ENCODE data around the gene FJX1.

Gene FJX1

DNA sequence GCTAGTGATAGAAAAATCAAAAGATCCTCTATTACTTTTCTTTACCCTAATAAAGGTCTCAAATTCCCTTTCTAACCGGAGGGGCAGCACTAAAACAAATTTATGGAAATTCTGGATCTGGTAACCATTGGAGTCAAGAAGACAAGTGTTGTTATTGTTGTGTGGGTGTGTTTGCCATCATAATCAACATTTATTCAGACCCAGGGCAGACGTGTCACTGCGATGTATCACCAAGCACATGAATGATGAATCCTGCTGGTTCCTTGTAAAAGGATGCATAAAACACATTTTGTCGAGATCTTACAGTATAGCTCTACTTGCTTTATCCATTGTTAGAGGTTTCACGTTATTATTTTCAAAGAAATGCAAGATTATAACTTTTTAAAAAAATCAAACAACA is 12.1 kb upstream of the FJX1 start:
- DNase-seq (ENCODE audit: low spot score): no peak

DNA sequence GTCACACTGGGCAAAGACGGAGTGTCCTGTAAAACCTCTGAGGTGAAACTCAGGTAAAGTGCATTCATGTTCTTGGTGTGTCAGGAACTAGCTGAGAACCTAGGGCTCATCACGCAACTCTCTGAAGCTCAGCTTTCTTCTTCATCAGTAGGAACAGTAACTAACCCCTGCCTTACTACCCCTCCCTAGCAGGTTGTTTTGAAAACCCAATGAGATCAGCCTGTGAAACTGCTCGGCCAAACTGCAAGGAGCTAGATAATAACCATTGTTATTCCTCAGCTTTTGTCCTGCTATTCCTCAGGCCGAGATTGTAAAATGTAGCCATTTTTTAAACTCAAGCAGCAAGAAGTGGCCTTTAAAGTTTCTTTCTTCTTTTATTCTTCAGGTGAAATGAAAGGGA is 9.8 kb upstream of the FJX1 start:
- no peak for DNase-seq (ENCODE audit: low spot score)

DNA sequence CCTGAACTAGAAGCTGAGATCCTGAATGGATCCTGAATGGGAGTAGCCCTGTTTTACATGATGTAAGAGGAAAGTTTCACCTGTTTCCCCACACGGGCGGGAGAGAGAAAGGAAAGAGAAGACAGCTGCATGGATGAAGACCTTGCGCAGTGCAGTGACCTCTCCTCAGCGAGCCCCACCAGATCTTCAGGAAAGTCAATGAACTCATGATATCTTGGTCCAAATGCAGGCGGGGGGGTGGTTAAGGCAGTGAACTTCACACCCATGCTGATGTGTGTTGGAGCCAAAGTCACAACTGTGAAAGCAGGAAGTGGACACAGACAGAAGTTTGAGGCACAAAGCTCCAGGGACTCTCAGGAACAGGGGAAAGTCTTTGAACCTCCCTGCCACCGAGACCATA is 8.6 kb upstream of the FJX1 start:
- no peak for DNase-seq (ENCODE audit: low spot score)

DNA sequence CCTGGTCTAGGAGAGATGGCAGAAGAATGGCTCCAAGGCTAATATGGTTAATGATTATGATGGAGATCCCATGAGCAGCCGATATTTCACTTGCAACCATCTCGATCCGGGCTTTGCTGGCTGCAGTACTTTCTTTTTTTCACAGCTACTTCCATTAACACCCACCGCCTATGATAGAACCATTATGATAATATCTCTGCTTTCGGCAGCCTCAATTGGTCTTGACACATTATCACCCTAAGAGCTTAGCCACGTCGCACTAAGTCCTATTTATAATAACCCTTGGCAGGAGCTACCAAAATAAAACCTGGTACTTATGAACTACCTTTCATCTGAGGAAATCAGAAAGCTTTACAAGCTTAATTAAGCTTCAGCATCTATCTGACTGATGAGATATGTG is 7.6 kb upstream of the FJX1 start:
- no peak for DNase-seq (ENCODE audit: low spot score)

DNA sequence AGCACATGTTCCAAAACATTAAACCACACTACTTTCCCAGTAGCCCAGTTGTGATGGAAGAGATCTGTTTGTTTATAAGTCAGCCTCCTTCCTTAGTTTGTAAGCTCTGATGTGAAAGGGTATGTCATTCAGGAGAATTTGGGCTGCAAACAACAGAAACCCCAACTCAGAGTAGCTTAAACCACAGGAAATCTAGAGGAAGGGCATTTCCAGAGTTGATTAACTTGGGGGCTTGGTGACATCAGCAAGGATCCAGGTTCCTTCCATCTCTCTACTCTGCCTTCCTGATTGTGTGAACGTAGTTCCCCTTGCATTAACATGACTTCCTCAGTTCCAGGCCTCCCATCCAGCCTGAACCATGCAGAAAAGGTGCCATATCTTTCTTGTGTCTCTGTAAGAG is 6.5 kb upstream of the FJX1 start:
- DNase-seq (ENCODE audit: low spot score): no peak

DNA sequence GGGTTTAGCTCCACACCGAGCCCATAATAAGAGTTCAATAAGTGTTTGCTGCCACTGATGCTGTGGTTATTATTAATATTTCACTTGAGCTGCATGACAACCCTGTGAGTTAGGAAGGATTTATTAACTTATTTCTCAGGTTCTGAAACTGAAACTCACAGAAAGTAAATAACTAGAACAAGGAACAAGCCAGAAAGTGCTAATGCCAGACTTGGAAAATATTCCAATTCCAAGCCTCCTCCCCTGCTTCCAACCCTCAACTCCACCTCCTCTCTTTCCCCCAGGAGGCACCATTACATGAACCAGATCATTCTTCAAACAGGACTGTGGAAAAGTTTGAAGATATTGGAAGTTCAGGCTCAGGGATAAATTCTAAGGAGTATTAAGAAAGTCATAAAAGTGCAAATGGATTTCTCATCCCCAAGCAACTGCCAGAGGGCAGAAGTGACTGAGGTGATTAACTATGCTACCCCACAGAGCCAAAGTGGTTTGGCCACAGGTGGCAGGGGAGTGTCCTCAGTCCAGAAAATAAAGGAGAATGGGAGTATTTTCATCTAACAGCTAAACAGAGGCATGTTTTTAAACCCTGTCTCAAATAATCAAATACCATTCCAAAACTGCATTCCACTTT is 3.2 kb upstream of the FJX1 start:
- no peak for DNase-seq (ENCODE audit: low spot score)

DNA sequence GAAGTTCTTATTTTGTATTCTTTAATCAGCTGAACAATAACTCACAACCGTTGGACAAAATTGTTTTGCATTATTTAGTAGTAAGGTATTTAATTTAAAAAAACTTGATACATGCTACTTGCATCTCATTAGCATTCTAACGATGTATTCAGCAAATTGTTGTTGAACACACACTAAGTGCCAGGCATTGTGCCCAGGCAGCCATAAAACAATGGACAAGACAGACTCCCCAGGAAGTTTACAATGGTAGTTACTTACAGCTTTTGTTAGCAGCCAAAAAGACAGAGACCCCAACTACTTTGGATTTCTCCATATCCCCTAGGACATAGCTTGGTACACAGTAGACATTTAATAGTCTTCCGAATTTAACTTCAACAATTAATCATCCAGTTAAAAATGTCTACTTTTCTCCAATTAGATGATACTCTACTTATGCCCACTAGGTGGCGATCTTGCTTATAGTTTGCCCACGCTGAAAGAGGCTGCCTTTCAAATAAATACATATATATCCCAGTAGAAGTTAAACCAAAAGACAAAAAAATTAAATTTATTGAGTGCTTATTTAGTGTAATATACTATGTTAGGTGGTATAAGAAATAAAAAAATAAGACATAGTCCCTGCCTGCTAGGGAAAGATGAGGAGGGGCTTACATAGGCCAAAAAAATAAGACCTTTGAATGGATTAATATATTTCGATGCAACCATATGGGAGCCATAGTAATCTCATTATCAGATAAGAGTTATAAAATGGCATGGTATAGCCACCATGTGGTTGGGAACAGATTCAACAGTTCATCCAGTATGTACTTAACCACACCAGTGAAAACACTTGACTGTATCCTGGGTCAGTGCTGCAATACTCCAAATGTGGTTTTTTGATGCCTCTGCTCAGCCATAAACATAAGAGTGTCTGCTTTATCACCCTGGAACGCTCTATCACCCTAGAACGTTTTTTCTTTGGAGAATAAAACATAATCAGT is 2.0 kb upstream of the FJX1 start:
- peak; percentile 89 for DNase-seq (ENCODE audit: low spot score)

DNA sequence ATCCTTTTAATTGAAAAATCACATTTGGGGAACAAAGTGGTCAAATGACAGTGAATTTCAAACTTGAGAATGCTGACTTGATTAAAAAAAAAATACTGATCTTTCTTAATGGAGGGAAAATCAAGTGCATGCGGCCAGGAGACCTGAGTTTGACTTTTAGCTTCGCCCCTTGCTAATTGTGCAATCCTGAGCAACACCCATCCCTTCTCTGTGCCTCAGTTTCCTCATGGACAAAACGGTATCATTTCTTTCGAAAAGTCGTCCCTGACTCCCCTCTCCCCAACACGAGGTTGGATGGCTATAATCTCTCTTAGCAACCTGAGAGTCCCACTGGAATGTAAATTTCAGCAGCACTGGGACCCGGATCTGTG is 959 bp upstream of the FJX1 start:
- DNase-seq (ENCODE audit: low spot score): no peak

DNA sequence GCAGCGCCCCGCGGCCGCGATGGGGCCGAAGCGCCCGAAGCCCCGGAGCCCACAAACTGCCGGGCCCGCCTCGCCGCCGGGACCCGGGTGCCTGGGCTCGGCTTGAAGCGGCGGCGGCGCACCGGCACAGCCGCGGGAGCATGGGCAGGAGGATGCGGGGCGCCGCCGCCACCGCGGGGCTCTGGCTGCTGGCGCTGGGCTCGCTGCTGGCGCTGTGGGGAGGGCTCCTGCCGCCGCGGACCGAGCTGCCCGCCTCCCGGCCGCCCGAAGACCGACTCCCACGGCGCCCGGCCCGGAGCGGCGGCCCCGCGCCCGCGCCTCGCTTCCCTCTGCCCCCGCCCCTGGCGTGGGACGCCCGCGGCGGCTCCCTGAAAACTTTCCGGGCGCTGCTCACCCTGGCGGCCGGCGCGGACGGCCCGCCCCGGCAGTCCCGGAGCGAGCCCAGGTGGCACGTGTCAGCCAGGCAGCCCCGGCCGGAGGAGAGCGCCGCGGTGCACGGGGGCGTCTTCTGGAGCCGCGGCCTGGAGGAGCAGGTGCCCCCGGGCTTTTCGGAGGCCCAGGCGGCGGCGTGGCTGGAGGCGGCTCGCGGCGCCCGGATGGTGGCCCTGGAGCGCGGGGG is 346 bp downstream of the FJX1 start:
- no peak for DNase-seq (ENCODE audit: low spot score)

DNA sequence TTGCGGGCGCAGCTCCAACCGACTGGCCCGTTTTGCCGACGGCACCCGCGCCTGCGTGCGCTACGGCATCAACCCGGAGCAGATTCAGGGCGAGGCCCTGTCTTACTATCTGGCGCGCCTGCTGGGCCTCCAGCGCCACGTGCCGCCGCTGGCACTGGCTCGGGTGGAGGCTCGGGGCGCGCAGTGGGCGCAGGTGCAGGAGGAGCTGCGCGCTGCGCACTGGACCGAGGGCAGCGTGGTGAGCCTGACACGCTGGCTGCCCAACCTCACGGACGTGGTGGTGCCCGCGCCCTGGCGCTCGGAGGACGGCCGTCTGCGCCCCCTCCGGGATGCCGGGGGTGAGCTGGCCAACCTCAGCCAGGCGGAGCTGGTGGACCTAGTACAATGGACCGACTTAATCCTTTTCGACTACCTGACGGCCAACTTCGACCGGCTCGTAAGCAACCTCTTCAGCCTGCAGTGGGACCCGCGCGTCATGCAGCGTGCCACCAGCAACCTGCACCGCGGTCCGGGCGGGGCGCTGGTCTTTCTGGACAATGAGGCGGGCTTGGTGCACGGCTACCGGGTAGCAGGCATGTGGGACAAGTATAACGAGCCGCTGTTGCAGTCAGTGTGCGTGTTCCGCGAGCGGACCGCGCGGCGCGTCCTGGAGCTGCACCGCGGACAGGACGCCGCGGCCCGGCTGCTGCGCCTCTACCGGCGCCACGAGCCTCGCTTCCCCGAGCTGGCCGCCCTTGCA is 1.0 kb downstream of the FJX1 start:
- no peak for DNase-seq (ENCODE audit: low spot score)

DNA sequence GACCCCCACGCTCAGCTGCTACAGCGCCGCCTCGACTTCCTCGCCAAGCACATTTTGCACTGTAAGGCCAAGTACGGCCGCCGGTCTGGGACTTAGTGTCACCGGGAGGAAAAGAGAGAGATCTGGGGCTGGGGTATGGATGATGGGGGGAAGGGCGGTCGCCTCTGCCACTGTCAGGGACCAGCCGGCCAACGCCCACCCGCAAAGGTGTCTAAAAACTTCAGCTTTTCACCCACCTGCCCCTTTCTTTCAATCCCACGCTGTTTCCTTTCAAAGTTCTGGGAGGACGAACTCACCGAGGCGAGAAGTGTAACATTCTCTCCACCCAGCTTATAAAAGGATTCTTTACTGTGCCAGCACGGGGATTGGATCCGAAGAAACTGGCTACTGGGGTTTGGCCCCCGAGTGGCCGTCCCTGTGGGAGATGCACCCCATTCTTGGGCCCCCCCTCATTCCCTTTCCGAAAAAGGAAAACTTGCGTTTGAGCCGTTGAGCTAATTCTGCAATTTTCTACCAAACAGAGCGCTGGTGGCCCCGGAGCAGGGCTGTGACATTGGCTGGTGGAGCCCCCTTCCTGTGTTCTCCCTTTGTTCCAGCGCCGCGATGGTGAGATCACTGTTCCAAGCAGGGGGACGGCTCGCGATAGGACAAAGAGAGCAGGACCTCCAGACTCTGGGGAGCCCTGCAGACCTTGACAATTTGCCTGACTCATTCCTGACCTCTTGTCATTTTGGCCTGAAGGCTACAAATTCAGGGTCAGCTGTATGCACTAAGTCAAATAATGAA is 1.8 kb downstream of the FJX1 start:
- DNase-seq (ENCODE audit: low spot score): no peak

DNA sequence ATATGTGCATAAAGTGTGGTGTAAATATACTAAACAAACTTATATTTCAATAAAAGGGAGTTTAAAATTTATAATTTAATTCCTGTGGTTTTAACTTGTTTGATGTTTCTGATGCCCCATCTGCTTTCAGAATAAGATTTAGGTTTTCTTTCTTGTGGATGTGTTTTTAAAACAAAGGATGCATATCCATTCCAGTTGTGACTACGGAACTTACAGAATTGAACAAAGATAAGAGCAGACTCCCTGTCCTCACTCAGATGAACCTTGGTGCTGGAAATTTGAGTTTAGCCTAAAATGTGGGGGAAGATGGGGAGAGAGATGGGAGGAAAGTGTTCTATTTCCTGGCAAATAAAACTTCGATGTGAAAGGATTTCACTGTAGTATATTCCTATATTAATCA is 2.5 kb downstream of the FJX1 start:
- no peak for DNase-seq (ENCODE audit: low spot score)

DNA sequence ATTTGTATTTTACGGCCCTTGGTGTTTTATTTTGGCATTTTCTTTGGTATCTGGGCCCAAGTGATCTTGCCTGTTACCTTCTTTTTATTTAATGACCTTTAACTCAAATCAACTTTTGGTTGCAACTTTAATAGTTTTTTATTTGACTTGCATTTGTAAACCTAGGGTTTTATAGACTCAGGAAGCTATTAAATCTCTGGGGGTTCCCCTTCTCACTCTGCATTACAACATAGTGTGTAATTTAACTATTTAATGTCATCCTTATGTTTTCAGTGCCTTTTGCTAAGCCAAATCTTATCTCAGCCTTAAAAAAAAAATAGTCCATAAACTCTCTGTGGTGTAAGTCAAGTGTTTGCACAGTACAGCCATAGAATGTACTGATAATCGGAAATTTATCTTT is 3.4 kb downstream of the FJX1 start:
- DNase-seq (ENCODE audit: low spot score): no peak

DNA sequence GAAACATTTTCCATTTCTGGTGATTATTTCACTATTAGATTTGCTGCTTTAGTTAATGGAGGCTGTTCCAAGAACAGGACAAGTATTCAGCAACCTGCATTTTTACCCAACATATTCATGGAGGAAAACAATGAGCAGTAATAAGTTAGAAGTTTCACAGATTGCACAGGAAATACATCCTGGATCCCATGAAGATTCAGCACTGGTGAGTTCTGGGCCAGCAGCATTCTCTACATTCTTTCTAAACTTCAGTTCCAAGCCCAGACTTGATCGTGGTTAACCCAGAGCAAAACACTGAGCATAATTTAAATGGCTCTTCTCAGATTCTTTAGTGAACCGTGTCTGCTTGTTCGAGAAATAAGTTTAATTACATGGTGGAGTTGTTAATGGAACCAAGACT is 3.8 kb downstream of the FJX1 start:
- DNase-seq (ENCODE audit: low spot score): no peak

DNA sequence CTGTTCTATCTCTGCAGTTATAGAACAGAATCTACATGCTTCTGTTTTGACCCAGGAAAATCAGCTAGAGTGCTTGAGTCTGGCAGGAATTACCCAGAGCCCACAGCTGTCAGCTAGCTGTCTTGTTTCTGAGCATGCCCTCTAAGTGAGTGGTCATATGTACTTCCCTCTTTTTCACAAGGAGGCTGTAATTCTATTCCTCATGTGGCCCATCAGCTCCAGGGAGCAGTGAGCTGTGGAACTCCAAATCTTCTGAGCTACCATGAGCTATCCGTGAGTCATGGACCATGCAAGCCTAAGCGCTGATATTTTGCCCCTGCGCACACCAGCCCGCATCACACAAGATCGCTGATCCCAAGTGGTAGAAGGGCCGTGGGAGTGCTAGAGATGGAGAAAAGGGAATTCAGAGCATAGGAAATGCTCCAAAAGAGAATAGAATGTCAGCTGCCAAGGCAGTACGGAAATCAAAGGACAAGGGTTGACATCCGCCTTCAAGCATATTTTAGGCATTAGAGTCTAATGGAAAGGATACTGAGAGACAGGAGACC is 5.4 kb downstream of the FJX1 start:
- no peak for DNase-seq (ENCODE audit: low spot score)

DNA sequence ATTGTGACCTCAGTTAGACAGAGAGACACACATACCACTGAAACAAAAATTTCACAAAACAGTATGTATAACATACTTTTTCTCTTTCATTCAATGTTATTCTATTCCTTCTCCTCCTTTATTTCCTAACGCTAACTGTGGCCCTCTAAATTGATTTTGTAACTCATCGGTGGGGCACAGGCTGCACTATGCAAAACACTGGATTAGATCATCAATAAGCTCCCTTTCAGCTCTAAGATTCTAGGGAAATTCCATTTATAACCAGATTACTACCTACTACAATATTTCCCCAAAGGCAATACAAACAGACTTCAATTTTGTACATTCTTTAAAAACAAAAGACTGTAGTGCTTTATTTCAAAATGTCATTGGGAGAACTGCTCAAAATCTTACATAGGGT is 6.1 kb downstream of the FJX1 start:
- no peak for DNase-seq (ENCODE audit: low spot score)

DNA sequence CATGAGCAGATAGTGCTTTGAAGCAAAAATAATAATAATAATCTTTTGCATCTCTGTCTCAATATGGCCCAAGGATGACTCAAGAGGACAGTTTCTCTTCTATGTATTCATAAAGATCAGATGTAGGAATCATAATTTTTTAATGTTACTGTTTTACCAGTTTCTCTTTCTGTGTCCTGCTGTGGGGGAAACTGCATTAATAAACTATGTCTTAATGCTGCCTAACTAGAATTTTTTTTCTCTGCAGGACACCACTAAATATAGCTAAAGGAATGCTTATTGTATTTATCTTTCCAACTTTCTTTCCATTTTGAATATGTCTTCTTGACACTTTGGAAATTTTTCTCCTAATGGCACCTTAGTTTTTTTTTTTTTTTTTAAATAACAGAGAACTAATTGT is 6.5 kb downstream of the FJX1 start:
- no peak for DNase-seq (ENCODE audit: low spot score)

DNA sequence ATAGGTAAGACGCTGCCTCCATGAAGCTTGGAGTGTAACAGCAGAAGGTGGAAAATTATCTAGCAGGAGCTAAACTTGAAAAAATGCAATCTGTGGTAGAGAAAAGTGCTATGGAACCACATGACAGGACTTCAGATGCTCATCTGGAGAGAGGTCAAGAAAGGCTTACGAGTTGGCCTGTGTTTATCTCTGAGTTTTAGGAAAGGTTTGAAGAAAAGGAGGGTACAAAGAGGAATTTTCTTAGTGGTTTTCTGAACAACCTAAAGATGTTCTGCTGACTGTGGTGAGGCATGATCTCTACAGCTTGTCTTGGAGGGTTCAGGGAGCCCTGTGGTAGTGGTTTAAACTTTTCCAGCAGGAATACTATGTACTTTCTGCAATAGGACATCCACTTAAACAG is 8.2 kb downstream of the FJX1 start:
- no peak for DNase-seq (ENCODE audit: low spot score)

DNA sequence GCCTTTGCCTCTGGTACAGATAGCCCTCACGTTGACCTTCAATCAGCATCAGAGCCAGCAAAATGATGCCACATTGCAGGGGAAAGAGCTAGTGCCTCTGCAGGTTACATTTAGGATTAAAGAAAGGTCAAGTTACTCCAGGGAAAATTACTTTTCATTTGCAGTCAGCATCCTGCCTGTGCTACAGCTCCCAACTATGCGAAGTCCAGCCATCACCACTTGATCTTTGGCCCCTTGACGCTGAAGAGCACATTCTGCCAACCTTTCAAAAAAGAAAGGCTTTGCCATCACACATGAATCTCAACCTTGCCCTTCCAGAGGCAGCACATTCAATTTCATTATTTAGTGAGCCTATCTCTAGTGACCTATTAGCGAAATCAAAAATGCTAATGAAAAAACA is 11.3 kb downstream of the FJX1 start:
- DNase-seq (ENCODE audit: low spot score): no peak

DNA sequence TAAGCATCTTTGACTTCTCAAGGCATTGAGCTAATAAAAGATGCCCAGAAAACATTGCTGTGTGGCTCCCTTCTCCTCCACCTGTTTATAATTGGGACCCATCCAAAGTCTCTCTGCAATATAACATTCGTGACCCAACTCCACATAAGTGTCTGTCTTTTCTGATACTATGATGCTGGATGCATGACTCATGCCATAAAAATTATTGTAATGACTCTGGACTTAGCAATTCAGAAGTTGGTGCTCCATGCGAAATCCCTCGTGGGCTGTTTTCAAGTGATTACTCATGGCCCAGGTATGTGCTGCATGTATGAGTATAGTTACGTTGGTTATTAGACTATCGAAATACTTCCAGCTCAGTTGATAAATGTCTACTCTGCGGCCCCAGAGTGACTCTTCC is 11.7 kb downstream of the FJX1 start:
- no peak for DNase-seq (ENCODE audit: low spot score)

DNA sequence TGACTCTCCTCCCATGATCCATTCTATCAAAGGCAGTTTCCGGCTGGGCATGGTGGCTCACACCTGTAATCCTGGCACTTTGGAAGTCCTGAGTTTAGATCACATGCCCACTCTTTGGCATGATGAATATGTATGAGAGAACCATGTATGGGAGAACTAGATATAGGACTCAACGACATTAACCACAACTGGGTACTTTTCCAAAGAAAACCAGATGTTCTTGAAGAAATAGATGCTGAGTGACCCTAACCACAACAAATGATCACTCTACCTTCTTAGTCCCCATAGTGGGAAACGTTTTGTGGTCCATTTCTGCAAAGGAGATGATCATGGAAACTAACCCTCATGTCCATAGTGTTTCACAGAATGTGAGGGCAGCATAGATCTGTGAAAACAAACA is 13.6 kb downstream of the FJX1 start:
- DNase-seq (ENCODE audit: low spot score): no peak

DNA sequence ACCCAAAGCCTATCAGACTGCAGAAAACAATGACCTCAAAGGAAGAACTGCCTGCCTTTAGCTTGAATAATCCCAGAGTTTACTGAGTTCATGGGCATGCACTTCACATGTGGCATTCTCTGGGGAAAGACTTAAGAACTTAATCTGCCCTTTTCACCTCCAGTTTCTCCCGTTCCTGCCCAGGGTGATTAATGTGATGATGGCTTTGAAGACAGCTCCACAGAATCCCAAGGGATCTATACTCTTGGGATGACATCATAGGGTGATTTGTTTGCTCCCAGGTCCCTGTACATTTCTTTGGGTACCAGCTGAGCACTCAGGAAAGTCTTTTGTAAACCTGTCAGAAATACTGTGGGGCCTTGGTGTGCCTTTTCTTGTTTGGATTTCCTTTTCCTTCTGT is 14.0 kb downstream of the FJX1 start:
- no peak for DNase-seq (ENCODE audit: low spot score)

All from putamen (tissue), 1 donor.